Measurements from ENCODE around the gene ST6GALNAC3. TPM values are rescaled to one million over a fixed set of nuclear protein-coding genes. Genes with fewer than 3 reads are reported as not detected.
"Not testable (repeated sequence)": the region's sequence is repeated elsewhere in the genome, so short reads cannot be mapped to it uniquely, and the experiment has no call there.

Gene ST6GALNAC3
- polyA plus RNA-seq, 1 experiment: 0.05 TPM

DNA sequence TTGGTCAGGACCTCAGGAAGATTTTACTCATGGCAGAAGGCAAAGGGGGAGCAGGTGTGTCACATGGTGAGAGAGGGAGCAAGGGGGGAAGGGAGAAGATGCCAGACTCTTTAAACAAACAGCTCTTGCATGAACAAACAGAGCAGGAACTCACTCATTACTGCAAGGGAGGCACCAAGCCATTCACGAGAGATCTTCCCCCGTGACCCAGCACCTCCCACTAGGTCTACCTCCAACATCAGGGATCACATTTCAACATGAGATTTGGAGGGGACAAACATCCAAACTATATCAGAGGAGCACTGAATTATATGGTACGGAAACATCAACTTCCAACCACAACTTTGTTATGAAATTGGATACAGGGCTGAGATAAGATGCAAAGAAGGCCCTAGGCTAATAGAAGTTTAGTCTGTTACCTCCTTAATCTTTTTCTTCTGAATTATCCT is 164.9 kb downstream of the ST6GALNAC3 start:
- no peak for DNase-seq (ENCODE audit: low read depth)
- ChIA-PET POLR2A (no interaction called here), CTCF (no interaction called here)
- H3K36me3 ChIP-seq (ENCODE audit: control insufficient read depth, insufficient read depth, low read length): no peaks in the 10 kb centered on the region
- H3K4me3 ChIP-seq (ENCODE audit: low read depth, low read length): no peak overlapping the region
- TF ChIP-seq, protein P1, sequence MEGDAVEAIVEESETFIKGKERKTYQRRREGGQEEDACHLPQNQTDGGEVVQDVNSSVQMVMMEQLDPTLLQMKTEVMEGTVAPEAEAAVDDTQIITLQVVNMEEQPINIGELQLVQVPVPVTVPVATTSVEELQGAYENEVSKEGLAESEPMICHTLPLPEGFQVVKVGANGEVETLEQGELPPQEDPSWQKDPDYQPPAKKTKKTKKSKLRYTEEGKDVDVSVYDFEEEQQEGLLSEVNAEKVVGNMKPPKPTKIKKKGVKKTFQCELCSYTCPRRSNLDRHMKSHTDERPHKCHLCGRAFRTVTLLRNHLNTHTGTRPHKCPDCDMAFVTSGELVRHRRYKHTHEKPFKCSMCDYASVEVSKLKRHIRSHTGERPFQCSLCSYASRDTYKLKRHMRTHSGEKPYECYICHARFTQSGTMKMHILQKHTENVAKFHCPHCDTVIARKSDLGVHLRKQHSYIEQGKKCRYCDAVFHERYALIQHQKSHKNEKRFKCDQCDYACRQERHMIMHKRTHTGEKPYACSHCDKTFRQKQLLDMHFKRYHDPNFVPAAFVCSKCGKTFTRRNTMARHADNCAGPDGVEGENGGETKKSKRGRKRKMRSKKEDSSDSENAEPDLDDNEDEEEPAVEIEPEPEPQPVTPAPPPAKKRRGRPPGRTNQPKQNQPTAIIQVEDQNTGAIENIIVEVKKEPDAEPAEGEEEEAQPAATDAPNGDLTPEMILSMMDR (IDR thresholded peaks at IDR 0.05; ENCODE audit: insufficient read depth, low read depth, low read length): no peak
- H3K27me3 ChIP-seq (ENCODE audit: control insufficient read depth, insufficient read depth, low read length): no peaks in the 10 kb centered on the region

DNA sequence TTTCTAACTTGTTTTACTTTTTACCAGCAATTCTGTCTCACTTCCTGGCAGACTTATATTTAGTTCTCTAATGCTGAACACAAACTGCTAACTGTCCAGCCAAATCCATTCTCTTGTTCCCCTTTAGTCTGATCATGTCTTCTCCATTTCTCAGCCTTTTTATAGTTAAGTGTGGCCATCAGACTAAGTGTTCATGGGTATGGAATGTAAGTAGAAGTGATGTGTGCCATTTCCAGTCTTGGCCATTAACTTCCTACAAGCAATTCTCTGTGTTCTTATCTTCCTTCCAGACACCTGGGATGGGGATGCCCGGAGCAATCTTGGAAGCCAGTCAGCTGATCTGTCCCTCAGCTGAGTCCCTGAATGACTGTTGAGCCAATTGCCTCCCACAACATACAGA is 165.8 kb downstream of the ST6GALNAC3 start:
- TF ChIP-seq, protein P1 (IDR thresholded peaks at IDR 0.05; ENCODE audit: insufficient read depth, low read depth, low read length): no peak
- POLR2A ChIA-PET: no interaction called here

DNA sequence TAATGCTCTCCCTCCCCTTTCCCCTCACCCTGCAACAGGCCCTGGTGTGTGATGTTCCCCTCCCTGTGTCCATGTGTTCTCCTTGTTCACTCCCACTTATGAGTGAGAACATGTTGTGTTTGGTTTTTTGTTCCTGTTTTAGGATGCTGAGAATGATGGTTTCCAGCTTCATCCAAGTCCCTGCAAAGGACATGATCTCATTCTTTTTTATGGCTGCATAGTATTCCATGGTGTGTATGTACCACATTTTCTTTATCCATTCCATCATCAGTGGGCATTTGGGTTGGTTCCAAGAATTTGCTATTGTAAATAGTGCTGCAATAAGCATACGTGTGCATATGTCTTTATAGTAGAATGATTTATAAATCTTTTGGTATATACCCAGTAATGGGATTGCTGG is 168.0 kb downstream of the ST6GALNAC3 start:
- POLR2A ChIA-PET; DNase-seq (ENCODE audit: low read depth); H3K36me3 ChIP-seq (ENCODE audit: control insufficient read depth, insufficient read depth, low read length); H3K27me3 ChIP-seq (ENCODE audit: control insufficient read depth, insufficient read depth, low read length); CTCF ChIA-PET; H3K4me3 ChIP-seq (ENCODE audit: low read depth, low read length): not testable (repeated sequence)

More for the DNA sequence above, 165.8 kb downstream of the ST6GALNAC3 start:
- CTCF ChIA-PET: no interaction called here
- Histone ChIP-seq H3K36me3 (ENCODE audit: control insufficient read depth, insufficient read depth, low read length) (no peaks in the 10 kb centered on the region), H3K27me3 (ENCODE audit: control insufficient read depth, insufficient read depth, low read length) (no peaks in the 10 kb centered on the region), H3K4me3 (ENCODE audit: low read depth, low read length) (no peak overlapping the region)
- no peak for DNase-seq (ENCODE audit: low read depth)

DNA sequence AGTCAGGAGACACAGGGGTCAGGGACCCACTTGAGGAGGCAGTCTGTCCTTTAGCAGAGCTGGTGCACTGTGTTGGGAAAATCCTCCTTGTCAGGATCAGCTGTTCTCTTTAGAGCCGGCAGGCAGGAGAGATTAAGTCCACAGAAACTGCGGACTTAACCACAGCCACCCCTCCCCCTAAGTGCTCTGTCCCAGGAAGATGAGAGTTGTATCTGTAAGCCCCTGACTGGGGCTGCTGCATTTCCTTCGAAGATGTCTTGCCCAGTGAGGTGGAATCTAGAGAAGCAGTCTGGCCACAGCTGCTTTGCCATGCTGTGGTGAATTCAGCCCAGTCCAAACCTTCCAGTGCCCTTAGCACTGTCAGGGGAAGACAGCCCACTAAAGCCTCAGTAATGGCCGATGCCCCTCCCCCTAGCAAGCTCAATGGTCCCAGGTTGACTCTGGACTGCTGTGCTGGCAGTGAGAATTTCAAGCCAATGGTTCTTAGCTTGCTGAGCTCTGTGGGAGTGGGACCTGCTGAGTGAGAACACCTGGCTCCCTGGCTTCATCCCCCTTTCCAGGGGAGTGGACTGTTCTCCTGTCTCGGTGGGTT is 172.8 kb downstream of the ST6GALNAC3 start:
- ChIA-PET POLR2A (interaction anchor here (0.6 kb wide), 1 partner anchor 298 kb away, joined by 4 read pairs; no protein-coding TSS in a partner anchor), CTCF (no interaction called here)
- no peak for DNase-seq (ENCODE audit: low read depth)
- H3K36me3 ChIP-seq (ENCODE audit: control insufficient read depth, insufficient read depth, low read length): no peaks in the 10 kb centered on the region
- no peak overlapping the region for H3K4me3 ChIP-seq (ENCODE audit: low read depth, low read length)
- no peaks in the 10 kb centered on the region for H3K27me3 ChIP-seq (ENCODE audit: control insufficient read depth, insufficient read depth, low read length)
- TF ChIP-seq, protein P1 (IDR thresholded peaks at IDR 0.05; ENCODE audit: insufficient read depth, low read depth, low read length): no peak

DNA sequence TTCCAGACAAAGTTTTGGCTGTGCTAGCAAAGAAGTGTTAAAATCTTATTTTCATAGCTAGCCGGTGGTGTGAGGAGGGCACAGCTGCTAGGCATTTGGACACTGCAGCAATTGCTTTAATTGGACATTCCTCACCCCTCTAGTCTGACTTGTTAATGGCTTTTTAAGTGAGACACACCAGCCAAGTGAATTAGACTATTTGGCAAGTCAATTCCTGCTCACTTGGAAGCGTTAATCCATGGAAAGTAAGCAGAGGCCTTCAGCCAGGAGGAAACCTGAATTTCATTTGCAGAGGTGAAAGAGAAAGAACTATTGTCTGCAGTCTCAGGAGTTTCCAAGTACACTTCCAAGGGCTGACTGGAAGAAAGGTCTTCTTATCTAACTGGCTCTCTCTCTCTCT is 175.7 kb downstream of the ST6GALNAC3 start:
- TF ChIP-seq, protein P1 (IDR thresholded peaks at IDR 0.05; ENCODE audit: insufficient read depth, low read depth, low read length): no peak
- ChIA-PET POLR2A (no interaction called here), CTCF (no interaction called here)
- Histone ChIP-seq H3K36me3 (ENCODE audit: control insufficient read depth, insufficient read depth, low read length) (no peaks in the 10 kb centered on the region), H3K27me3 (ENCODE audit: control insufficient read depth, insufficient read depth, low read length) (no peaks in the 10 kb centered on the region), H3K4me3 (ENCODE audit: low read depth, low read length) (no peak overlapping the region)
- DNase-seq (ENCODE audit: low read depth): no peak

DNA sequence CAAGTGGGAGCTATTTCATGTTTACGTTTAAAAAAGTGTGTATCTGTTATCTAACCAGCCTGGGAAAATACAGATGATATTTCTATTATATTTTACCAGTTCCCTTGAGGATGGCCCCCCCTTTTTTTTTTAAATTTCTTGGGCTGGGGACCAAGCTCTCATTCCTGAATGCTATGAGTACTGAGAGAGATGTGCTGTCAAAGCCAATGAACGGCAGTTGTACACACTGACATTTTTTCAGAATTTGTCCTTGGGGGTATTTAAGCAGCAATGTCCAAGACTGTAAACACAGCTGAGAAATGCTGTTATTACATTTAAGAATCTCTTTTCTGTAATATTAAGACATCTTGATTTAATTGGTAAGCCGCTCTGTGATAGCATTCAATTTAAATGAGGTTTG is 177.9 kb downstream of the ST6GALNAC3 start:
- DNase-seq (ENCODE audit: low read depth): no peak
- TF ChIP-seq, protein P1 (IDR thresholded peaks at IDR 0.05; ENCODE audit: insufficient read depth, low read depth, low read length): no peak
- H3K27me3 ChIP-seq (ENCODE audit: control insufficient read depth, insufficient read depth, low read length): no peaks in the 10 kb centered on the region
- CTCF ChIA-PET: no interaction called here
- H3K36me3 ChIP-seq (ENCODE audit: control insufficient read depth, insufficient read depth, low read length): no peaks in the 10 kb centered on the region
- no peak overlapping the region for H3K4me3 ChIP-seq (ENCODE audit: low read depth, low read length)
- POLR2A ChIA-PET: no interaction called here
